GM21447 (cell line): ENCODE measurements around the gene ENO3.

Experiments
- ATAC-seq: cut with Tn5 transposase; IDR thresholded peaks from one replicate; pipeline ENCODE4 v1.9.1; 2021; ENCODE audit not compliant: unreplicated experiment

ENO3 gene

GRCh38 chr17:4949321-4950074 is 1.4 kb upstream of the ENO3 start:
- ATAC-seq = peak; percentile 28

- ATAC-seq = no peak
Observed at GRCh38 chr17:4950075-4950745, 709 bp upstream of the ENO3 start.

- no peak for ATAC-seq
Observed at GRCh38 chr17:4951486-4951885, 567 bp downstream of the ENO3 start.

GRCh38 chr17:4953451-4953961 is 2.6 kb downstream of the ENO3 start:
- ATAC-seq = no peak

- ATAC-seq = no peak
Observed at GRCh38 chr17:4955091-4955490, 4.2 kb downstream of the ENO3 start.

- ATAC-seq = no peak
Observed at GRCh38 chr17:4956493-4957061, 5.7 kb downstream of the ENO3 start.

- no peak for ATAC-seq
Observed at GRCh38 chr17:4958102-4958501, 7.2 kb downstream of the ENO3 start.

GRCh38 chr17:4959261-4959965 is 8.5 kb downstream of the ENO3 start:
- ATAC-seq = no peak

GRCh38 chr17:4960279-4960922 is 9.5 kb downstream of the ENO3 start:
- ATAC-seq = no peak

- no peak for ATAC-seq
Observed at GRCh38 chr17:4965311-4965986, 14.5 kb downstream of the ENO3 start.

- peak; percentile 85 for ATAC-seq
Observed at GRCh38 chr17:4966844-4967538, 16.1 kb downstream of the ENO3 start.

- ATAC-seq = peak; percentile 56
Observed at GRCh38 chr17:4967539-4968485, 16.9 kb downstream of the ENO3 start, which contains the start of gene SPAG7. Gene SPAG7, minus strand, starts transcription at chr17:4967817. Its CDS starts 13 bp downstream, at chr17:4967804.

GRCh38 chr17:4968486-4969046 is 17.6 kb downstream of the ENO3 start:
- no peak for ATAC-seq

- ATAC-seq = no peak
Observed at GRCh38 chr17:4969047-4969550, 18.2 kb downstream of the ENO3 start.

GRCh38 chr17:4969551-4970173 is 18.7 kb downstream of the ENO3 start:
- ATAC-seq = no peak

GRCh38 chr17:4970273-4970672 is 19.4 kb downstream of the ENO3 start:
- no peak for ATAC-seq

GRCh38 chr17:4971826-4972225 is 20.9 kb downstream of the ENO3 start:
- ATAC-seq = no peak

- no peak for ATAC-seq
Observed at GRCh38 chr17:4972322-4972721, 21.4 kb downstream of the ENO3 start.
